HCT116 (cell line): ENCODE data around the gene SULT1C4.

ENCODE experiments used
- CEBPB ChIP-seq: IDR thresholded peaks from 2 replicates; pipeline ENCODE4 v1.6.1; 2012; ENCODE audit warnings: low read depth
- CTCF ChIP-seq, 3 experiments: fragments of 200-600 bp in 1 of 3; sonication (generic) in 1 of 3; IDR thresholded peaks in 2 of 3; conservative IDR thresholded peaks in 1 of 3; 2 replicates each; pipeline ENCODE4 v1.5.1; 2012 to 2017; ENCODE audit warnings: low read depth in 2 of 3, low read length in 2 of 3, antibody characterized with exemption in 1 of 3, borderline replicate concordance in 1 of 3, control low read depth in 1 of 3, mild to moderate bottlenecking in 1 of 3, mixed read lengths in 1 of 3, mixed run types in 1 of 3, moderate library complexity in 1 of 3; ENCODE audit not compliant: insufficient read depth in 1 of 3
- ELF1 ChIP-seq: IDR thresholded peaks from 2 replicates; pipeline ENCODE4 v1.6.1; 2012; ENCODE audit warnings: low read depth, borderline replicate concordance
- EZH2 ChIP-seq: fragments of 200-600 bp; sonication (generic); IDR thresholded peaks from 2 replicates; pipeline ENCODE4 v1.6.1; 2017; ENCODE audit warnings: antibody characterized with exemption, mixed run types
- EZH2phosphoT487 ChIP-seq: fragments of 200-600 bp; IDR thresholded peaks from 2 replicates; pipeline ENCODE4 v1.6.1; 2018; ENCODE audit warnings: antibody characterized with exemption, borderline replicate concordance
- FOSL1 ChIP-seq: IDR thresholded peaks from 2 replicates; pipeline ENCODE4 v1.6.1; 2012; ENCODE audit warnings: low read depth
- MAX ChIP-seq: IDR thresholded peaks from 2 replicates; pipeline ENCODE4 v1.6.1; 2012
- POLR2A ChIP-seq: IDR thresholded peaks from 2 replicates; pipeline ENCODE4 v1.7.0; 2011; ENCODE audit warnings: borderline replicate concordance; ENCODE audit not compliant: insufficient read depth, insufficient read length; ENCODE audit errors: extremely low read depth
- SIN3A ChIP-seq: IDR thresholded peaks from 2 replicates; pipeline ENCODE4 v1.6.1; 2012; ENCODE audit warnings: low read depth
- SP1 ChIP-seq: IDR thresholded peaks from 2 replicates; pipeline ENCODE4 v1.6.1; 2012; ENCODE audit warnings: low read depth
- TCF7L2 ChIP-seq: IDR thresholded peaks from 2 replicates; pipeline ENCODE4 v1.7.0; 2011; ENCODE audit warnings: borderline replicate concordance, inconsistent platforms; ENCODE audit not compliant: insufficient read depth, insufficient read length; ENCODE audit errors: extremely low read depth
- YY1 ChIP-seq: IDR thresholded peaks from 2 replicates; pipeline ENCODE4 v1.6.1; 2011; ENCODE audit warnings: low read length, low read depth, moderate library complexity, mild to moderate bottlenecking; ENCODE audit not compliant: insufficient replicate concordance; ENCODE audit errors: extremely low read depth
- ZFX ChIP-seq: fragments of 450-650 bp; IDR thresholded peaks from 2 replicates; pipeline ENCODE4 v1.6.1; 2017
- ZNF274 ChIP-seq: fragments of 200-500 bp; sonication (Bioruptor generic); IDR thresholded peaks from 2 replicates; pipeline ENCODE4 v1.6.1; 2014; ENCODE audit warnings: mild to moderate bottlenecking, low read depth, low read length, inconsistent platforms

DNA sequence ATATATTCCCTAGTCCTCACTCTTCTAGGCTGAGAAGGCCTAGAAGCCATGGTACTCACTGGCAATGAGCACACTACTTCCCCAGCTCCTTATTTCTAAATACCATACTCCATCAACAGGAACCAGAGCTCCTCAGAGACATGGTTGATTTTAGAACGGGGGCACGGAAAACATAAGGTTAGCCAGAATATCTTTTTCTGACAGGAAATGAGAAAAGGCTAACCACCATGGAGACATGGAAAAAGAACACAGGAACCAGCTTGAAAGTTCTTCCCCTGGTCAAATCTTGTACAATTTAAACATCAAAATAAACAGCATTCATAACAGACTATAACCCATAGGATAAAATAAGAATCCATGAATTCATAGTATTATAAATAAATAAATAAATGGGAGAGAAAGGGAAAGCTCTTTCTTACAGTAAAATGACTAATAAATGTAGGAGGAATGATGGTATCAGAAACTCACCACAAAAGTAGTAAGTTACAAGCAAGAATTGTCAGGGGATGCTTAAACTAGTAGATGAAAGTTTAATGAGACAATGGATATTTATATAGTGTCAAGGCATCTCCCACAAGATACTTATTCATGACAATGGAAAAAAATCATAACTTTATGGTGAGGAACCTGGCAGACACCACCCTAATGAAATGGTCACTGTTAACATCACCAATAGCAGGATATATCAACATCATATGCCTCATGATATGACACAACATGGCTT, 50.7 kb downstream of the SULT1C4 start:
- TF ChIP-seq SIN3A = no peak
- no peak for TF ChIP-seq ZNF274
- no peak for TF ChIP-seq EZH2
- no peak for TF ChIP-seq POLR2A
- no peak for TF ChIP-seq ZFX
- no peak for TF ChIP-seq CTCF (IDR thresholded peaks at IDR 0.05 in 2 of 3, conservative IDR thresholded peaks at IDR 0.05 in 1 of 3; ENCODE audit: borderline replicate concordance in 1 of 3, insufficient read depth in 1 of 3, low read depth in 2 of 3, low read length in 2 of 3)
- TF ChIP-seq YY1 = no peak
- no peak for TF ChIP-seq EZH2phosphoT487
- TF ChIP-seq ELF1 = no peak
- TF ChIP-seq TCF7L2 = no peak
- TF ChIP-seq SP1 = no peak
- no peak for TF ChIP-seq FOSL1
- no peak for TF ChIP-seq CEBPB
- no peak for TF ChIP-seq MAX
